ENCODE measurements around the gene GKAP1. TPM values are rescaled to one million over a fixed set of nuclear protein-coding genes. Genes with fewer than 3 reads are reported as not detected.
A peak's percentile ranks its signal among the peaks of the same experiment; 100 is the strongest.
"Not testable (repeated sequence)": the region's sequence is repeated elsewhere in the genome, so short reads cannot be mapped to it uniquely, and the experiment has no call there.

The GKAP1 gene
- total and polyA plus RNA-seq, 3 donors from 2014 or later = 83.7 to 158 (median 132) TPM

- Histone ChIP-seq H3K36me3 (ENCODE audit: low read depth, missing control alignments) (no peaks in the 10 kb centered on the region), H3K27me3 (no peaks in the 10 kb centered on the region), H3K27ac (peak within 1 kb of the TSS; percentile 99), H3K4me1 (peaks cover 18% of the 10 kb centered on the region), H3K9me3 (no peaks in the 10 kb centered on the region), H3K4me3 (peak within 1 kb of the TSS; percentile 97 to 98)
- intact Hi-C loops (cut with DNase I; ENCODE audit: low total_unique reads) = no loop called here
- TF ChIP-seq, protein P1, sequence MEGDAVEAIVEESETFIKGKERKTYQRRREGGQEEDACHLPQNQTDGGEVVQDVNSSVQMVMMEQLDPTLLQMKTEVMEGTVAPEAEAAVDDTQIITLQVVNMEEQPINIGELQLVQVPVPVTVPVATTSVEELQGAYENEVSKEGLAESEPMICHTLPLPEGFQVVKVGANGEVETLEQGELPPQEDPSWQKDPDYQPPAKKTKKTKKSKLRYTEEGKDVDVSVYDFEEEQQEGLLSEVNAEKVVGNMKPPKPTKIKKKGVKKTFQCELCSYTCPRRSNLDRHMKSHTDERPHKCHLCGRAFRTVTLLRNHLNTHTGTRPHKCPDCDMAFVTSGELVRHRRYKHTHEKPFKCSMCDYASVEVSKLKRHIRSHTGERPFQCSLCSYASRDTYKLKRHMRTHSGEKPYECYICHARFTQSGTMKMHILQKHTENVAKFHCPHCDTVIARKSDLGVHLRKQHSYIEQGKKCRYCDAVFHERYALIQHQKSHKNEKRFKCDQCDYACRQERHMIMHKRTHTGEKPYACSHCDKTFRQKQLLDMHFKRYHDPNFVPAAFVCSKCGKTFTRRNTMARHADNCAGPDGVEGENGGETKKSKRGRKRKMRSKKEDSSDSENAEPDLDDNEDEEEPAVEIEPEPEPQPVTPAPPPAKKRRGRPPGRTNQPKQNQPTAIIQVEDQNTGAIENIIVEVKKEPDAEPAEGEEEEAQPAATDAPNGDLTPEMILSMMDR (IDR thresholded peaks at IDR 0.05) = peak in 1 of 3 experiments; percentile 16
- peak; percentile 29 for TF ChIP-seq POLR2A (IDR thresholded peaks at IDR 0.05)
- 0% methylated on average over 46 to 58 of the region's 67 CpGs for WGBS, 2 donors
- DNase-seq = peak; percentile 96
These were observed 109.6 kb downstream of the GKAP1 start, which contains the start of gene UBQLN1 for GRCh38 chr9:83707768-83708514. TSS of gene UBQLN1 (minus strand) at chr9:83707958. CDS start at chr9:83707679, 279 bp downstream.

GRCh38 chr9:83707518-83707767 lies 110.1 kb downstream of the GKAP1 start:
- no peak for TF ChIP-seq POLR2A (IDR thresholded peaks at IDR 0.05)
- TF ChIP-seq, protein P1 (IDR thresholded peaks at IDR 0.05) = no peak
- no peaks in the 10 kb centered on the region for H3K27me3 ChIP-seq
- WGBS, 2 donors = 0% methylated on average over 2 to 26 of the region's 26 CpGs
- H3K9me3 ChIP-seq = no peaks in the 10 kb centered on the region
- intact Hi-C loops (cut with DNase I; ENCODE audit: low total_unique reads) = no loop called here
- DNase-seq = no peak
- peak overlapping the region; percentile 97 to 98 for H3K4me3 ChIP-seq
- H3K4me1 ChIP-seq = peaks cover 18% of the 10 kb centered on the region
- H3K27ac ChIP-seq = peak overlapping the region; percentile 99
- H3K36me3 ChIP-seq (ENCODE audit: low read depth, missing control alignments) = no peaks in the 10 kb centered on the region

- H3K4me3 ChIP-seq = peak overlapping the region; percentile 97 to 98
- no peaks in the 10 kb centered on the region for H3K36me3 ChIP-seq (ENCODE audit: low read depth, missing control alignments)
- peak overlapping the region; percentile 99 for H3K27ac ChIP-seq
- peaks cover 18% of the 10 kb centered on the region for H3K4me1 ChIP-seq
- no peak for TF ChIP-seq POLR2A (IDR thresholded peaks at IDR 0.05)
- TF ChIP-seq, protein P1 (IDR thresholded peaks at IDR 0.05) = no peak
- no peaks in the 10 kb centered on the region for H3K9me3 ChIP-seq
- DNase-seq = peak; percentile 49
- WGBS, 2 donors = 0 to 1% methylated on average over 16 to 42 of the region's 42 CpGs
- no peaks in the 10 kb centered on the region for H3K27me3 ChIP-seq
- intact Hi-C loops (cut with DNase I; ENCODE audit: low total_unique reads) = no loop called here
These were observed 110.7 kb downstream of the GKAP1 start for GRCh38 chr9:83706676-83707517.

DNA sequence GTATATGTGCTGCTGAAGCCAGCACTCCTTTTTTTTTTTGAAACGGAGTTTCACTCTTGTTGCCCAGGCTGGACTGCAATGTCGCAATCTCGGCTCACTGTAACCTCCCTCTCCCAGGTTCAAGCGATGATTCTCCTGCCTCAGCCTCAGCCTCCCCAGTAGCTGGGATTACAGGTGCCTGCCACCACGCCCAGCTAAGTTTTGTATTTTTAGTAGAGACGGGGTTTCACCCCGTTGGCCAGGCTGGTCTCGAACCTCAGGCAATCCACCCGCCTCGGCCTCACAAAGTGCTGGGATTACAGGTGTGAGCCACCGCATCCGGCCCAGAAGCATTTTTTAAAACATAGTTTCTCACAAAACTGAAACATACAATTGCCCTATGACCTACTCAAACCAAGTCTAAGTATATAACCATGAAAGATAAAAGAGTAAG lies 112.3 kb downstream of the GKAP1 start:
- H3K36me3 ChIP-seq (ENCODE audit: low read depth, missing control alignments); H3K4me3 ChIP-seq; H3K27ac ChIP-seq; H3K9me3 ChIP-seq; H3K27me3 ChIP-seq; DNase-seq; intact Hi-C loops (cut with DNase I; ENCODE audit: low total_unique reads): not testable (repeated sequence)
- peaks cover 18% of the 10 kb centered on the region for H3K4me1 ChIP-seq
- WGBS, 2 donors = 56 to 68% methylated on average over 12 of the region's 12 CpGs

DNA sequence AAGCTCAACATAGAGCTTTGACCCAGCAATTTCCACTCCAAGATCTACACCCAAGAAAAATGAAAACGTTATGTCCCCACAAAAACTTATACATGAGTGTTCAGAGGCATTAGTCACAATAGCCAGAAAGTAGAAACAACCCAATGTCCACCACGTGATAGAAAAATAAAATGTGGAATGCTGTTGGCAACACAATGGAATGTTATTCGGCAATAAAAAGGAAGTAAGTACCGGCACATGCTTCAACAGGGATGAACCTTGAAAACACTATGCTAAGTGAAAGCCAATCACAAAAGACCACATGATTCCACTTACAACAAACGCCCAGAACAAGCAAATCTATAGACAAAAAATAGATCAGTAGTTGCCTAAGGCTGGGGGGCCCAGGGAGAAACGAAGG lies 115.8 kb downstream of the GKAP1 start:
- 40 to 41% methylated on average over 6 of the region's 6 CpGs for WGBS, 2 donors
- Histone ChIP-seq H3K4me1 (peaks cover 11% of the 10 kb centered on the region), H3K27ac (no peak overlapping the region), H3K36me3 (ENCODE audit: low read depth, missing control alignments) (no peaks in the 10 kb centered on the region), H3K27me3 (no peaks in the 10 kb centered on the region), H3K9me3 (no peaks in the 10 kb centered on the region), H3K4me3 (no peak overlapping the region)
- no peak for DNase-seq
- intact Hi-C loops (cut with DNase I; ENCODE audit: low total_unique reads) = no loop called here
- no peak for TF ChIP-seq POLR2A (IDR thresholded peaks at IDR 0.05)
- TF ChIP-seq, protein P1 (IDR thresholded peaks at IDR 0.05) = no peak
